Nephron progenitor cell (in vitro differentiated cells): ENCODE results near the gene CHGA.

Source experiments
- DNase-seq: peaks from one replicate; pipeline ENCODE4 v3.0.0; 2021
- H3K27ac Mint-ChIP-seq: 2 replicates; pipeline ENCODE4 v1.8.0; 2021; ENCODE audit warnings: mild to moderate bottlenecking, moderate library complexity, mixed read lengths
- H3K27me3 Mint-ChIP-seq: 2 replicates; pipeline ENCODE4 v1.8.0; 2021; ENCODE audit warnings: mild to moderate bottlenecking, low read depth, mixed read lengths; ENCODE audit not compliant: poor library complexity
- H3K36me3 Mint-ChIP-seq: 2 replicates; pipeline ENCODE4 v1.8.0; 2021; ENCODE audit warnings: low read depth, mixed read lengths
- H3K4me1 Mint-ChIP-seq: 2 replicates; pipeline ENCODE4 v1.8.0; 2021; ENCODE audit warnings: mixed read lengths
- H3K4me3 Mint-ChIP-seq: 2 replicates; pipeline ENCODE4 v1.8.0; 2021; ENCODE audit warnings: mild to moderate bottlenecking, moderate library complexity, mixed read lengths
- H3K9me3 Mint-ChIP-seq: 2 replicates; pipeline ENCODE4 v1.8.0; 2021; ENCODE audit warnings: mild to moderate bottlenecking, moderate library complexity, mixed read lengths
- CTCF ChIP-seq: fragments of 200-600 bp; sonication (generic); IDR thresholded peaks from 2 replicates; pipeline ENCODE4 v1.5.0; 2021; ENCODE audit warnings: antibody characterized with exemption

The CHGA gene

DNA sequence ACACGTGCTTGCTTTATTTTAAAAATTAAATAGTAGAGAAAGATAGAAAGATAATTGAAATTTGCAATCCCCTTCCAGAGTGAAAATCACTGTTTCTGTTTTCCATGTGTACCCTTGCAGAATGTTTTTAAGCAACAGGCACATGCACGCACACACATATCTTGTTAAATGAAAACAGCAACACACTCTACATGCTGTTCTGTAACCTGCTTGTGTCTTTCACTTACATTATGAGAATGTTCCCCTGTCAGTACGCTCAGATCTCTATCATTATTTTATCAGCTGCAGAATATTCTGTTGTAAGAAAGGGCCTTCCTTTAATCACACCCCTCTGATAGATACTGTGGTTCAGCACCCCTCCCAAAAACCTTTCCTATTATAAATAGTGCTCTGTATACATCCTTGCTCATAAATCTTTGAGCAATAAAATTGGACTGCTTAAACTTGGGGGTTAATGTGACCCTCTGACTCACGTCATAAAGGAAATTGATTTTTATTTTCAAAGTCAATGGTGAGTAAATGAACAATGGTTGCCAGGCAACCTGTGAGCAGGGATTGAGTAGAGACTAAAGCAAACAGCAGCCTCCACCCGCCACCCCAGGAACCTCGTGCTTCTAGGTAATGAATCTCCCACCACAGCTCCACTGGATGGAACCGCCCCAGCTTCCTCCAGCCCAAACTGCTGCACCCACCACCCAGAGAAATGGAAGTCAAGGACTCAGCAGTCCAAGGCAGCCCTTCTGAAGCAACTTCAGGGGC, 31.9 kb upstream of the CHGA start:
- Mint-ChIP-seq H3K4me3 (no peak overlapping the region), H3K4me1 (no peaks in the 10 kb centered on the region), H3K27me3 (peaks cover 61% of the 10 kb centered on the region), H3K27ac (no peak overlapping the region), H3K36me3 (no peaks in the 10 kb centered on the region), H3K9me3 (peaks cover 18% of the 10 kb centered on the region)
- DNase-seq = no peak
- TF ChIP-seq CTCF = no peak

DNA sequence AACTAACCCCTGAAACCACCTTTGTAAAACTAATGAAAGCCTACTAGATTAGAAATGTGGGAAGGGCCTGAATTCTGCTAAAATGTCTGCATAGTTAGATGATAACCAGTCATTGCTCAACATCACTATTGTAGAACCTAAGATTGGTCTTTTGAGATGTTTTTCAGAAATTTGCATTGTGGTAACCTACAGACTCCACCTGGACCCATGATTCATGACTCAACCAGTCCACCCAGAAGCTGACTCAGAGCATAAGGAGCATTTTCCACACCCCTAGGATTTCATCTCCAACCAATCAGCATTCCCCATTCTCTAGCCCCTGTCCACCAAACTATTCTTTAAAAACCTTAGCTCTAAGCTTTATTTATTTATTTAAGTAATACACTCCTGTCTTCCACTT, 30.4 kb upstream of the CHGA start:
- no peak overlapping the region for H3K4me3 Mint-ChIP-seq
- H3K27ac Mint-ChIP-seq = no peak overlapping the region
- no peaks in the 10 kb centered on the region for H3K36me3 Mint-ChIP-seq
- peaks cover 18% of the 10 kb centered on the region for H3K9me3 Mint-ChIP-seq
- DNase-seq = no peak
- H3K27me3 Mint-ChIP-seq = peaks cover 58% of the 10 kb centered on the region
- H3K4me1 Mint-ChIP-seq = no peaks in the 10 kb centered on the region
- TF ChIP-seq CTCF = no peak

DNA sequence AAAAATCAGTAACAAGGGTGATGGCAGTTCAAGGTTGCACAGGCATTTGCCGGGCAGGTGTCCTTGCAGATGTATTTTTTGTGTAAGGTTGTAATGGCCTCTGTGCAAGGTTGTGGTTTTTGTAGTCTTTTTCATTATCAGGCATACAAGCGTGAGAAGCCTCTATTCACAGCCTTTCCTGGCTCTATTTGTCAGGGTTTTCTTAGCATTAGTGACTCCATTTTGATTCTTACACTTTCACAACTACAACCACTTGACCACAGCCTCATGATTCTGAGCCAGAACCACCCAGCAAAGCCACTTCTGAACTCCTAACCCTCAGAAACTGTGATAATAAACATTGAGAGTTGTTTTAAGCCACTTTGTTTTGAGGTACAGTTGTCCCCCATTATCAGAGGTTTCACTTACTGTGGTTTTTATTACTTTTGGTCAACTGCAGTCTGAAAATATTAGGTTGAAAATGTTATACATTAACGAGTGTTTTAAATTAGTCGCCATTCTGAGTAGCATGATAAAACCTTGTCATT, 27.5 kb upstream of the CHGA start:
- Mint-ChIP-seq H3K36me3 (no peaks in the 10 kb centered on the region), H3K9me3 (peaks cover 14% of the 10 kb centered on the region), H3K27ac (no peak overlapping the region), H3K4me3 (no peak overlapping the region), H3K4me1 (no peaks in the 10 kb centered on the region), H3K27me3 (peaks cover 51% of the 10 kb centered on the region)
- TF ChIP-seq CTCF = no peak
- no peak for DNase-seq

DNA sequence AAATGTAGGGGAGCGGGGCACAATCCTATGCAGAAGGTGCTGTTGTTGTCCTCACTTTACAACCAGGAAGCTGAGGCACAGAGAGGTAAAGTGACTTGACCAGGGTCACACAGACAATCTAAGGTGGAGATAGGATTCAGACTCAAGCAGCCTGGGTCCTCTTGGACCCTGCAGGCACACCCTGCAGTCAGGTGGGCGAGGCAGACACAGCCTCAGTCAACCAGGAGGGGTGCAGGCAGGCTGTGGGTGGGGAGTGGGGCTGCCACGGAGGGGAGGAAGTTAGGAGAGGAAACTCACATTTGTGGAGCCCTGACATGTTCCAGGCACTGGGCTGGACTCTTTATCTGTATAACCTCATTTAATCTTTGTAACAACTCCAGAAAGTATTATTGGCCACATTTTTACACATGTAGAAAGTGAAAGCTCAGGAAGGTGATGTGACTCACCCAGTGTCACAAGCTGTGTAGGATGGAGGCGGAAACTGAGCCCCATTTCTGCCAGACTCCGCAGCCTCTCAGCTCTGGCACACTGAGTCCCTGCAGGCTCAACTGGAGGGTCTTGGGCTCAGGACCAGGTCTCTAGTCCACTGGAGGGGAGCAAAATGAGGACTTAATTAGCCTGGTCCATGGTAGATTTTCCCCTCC, 24.9 kb upstream of the CHGA start:
- peaks cover 5% of the 10 kb centered on the region for H3K9me3 Mint-ChIP-seq
- H3K27ac Mint-ChIP-seq = no peak overlapping the region
- no peak overlapping the region for H3K4me3 Mint-ChIP-seq
- peaks cover 62% of the 10 kb centered on the region for H3K27me3 Mint-ChIP-seq
- peaks cover 8% of the 10 kb centered on the region for H3K4me1 Mint-ChIP-seq
- H3K36me3 Mint-ChIP-seq = no peaks in the 10 kb centered on the region
- TF ChIP-seq CTCF = no peak
- DNase-seq = no peak

GRCh38 chr14:92898566-92899131, 24.3 kb upstream of the CHGA start:
- DNase-seq = no peak
- no peak for TF ChIP-seq CTCF
- no peak overlapping the region for H3K27ac Mint-ChIP-seq

More at GRCh38 chr14:92898566-92899131, 24.3 kb upstream of the CHGA start:
- peaks cover 9% of the 10 kb centered on the region for H3K4me1 Mint-ChIP-seq
- H3K27me3 Mint-ChIP-seq = peaks cover 68% of the 10 kb centered on the region
- H3K9me3 Mint-ChIP-seq = peaks cover 2% of the 10 kb centered on the region
- H3K36me3 Mint-ChIP-seq = no peaks in the 10 kb centered on the region
- H3K4me3 Mint-ChIP-seq = no peak overlapping the region
